Ascending aorta (tissue), 2 donors: ENCODE data around the gene PRDM13. TPM values are rescaled to one million over a fixed set of nuclear protein-coding genes. Genes with fewer than 3 reads are reported as not detected.
"Not testable (repeated sequence)": the region's sequence is repeated elsewhere in the genome, so short reads cannot be mapped to it uniquely, and the experiment has no call there.

Experiments used
- DNase-seq, 2 donors: peaks; one replicate each; pipeline ENCODE4 v3.0.0-alpha.2; 2019; ENCODE audit warnings: low spot score in 2 of 2
- H3K27ac ChIP-seq, 2 donors: fragments of 200-600 bp; sonication (generic); one replicate each; pipeline ENCODE4 v1.5.1; 2016 to 2017; ENCODE audit warnings: mild to moderate bottlenecking in 1 of 2
- H3K27me3 ChIP-seq: fragments of 200-600 bp; sonication (generic); one replicate; pipeline ENCODE4 v1.5.1; 2017
- H3K36me3 ChIP-seq, 2 donors: fragments of 200-600 bp; sonication (generic); one replicate each; pipeline ENCODE4 v1.5.1; 2016
- H3K4me1 ChIP-seq, 2 donors: fragments of 200-600 bp; sonication (generic); one replicate each; pipeline ENCODE4 v1.5.1; 2016 to 2017; ENCODE audit warnings: mild to moderate bottlenecking in 1 of 2
- H3K4me3 ChIP-seq, 2 donors: fragments of 200-600 bp; sonication (generic); one replicate each; pipeline ENCODE4 v1.5.1; 2016 to 2017; ENCODE audit warnings: mild to moderate bottlenecking in 1 of 2
- H3K9me3 ChIP-seq, 2 donors: fragments of 200-600 bp; sonication (generic); one replicate each; pipeline ENCODE4 v1.5.1; 2016
- intact Hi-C: fragments of 100-400 bp; cut with DNase I; formaldehyde crosslinking; loops from one replicate; pipeline ENCODE4 v1.15.1; 2023
- total RNA-seq: library from RNA; depleted of rRNA; stranded (reverse); fragments of >200 nt; gene quantifications from one replicate; pipeline ENCODE4 v1.1.0, GENCODE V29; 2016
- TF ChIP-seq, protein P1 (sequence below), 3 experiments: fragments of 200-600 bp in 2 of 3; fragments of 450-650 bp in 1 of 3; sonication (generic) in 2 of 3; IDR thresholded peaks; one replicate each; pipeline ENCODE4 v1.5.1; 2016 to 2019; ENCODE audit warnings: antibody characterized with exemption in 3 of 3, mild to moderate bottlenecking in 1 of 3, moderate library complexity in 1 of 3

PRDM13 gene
- total RNA-seq, 1 donor from 2014 or later: not detected

DNA sequence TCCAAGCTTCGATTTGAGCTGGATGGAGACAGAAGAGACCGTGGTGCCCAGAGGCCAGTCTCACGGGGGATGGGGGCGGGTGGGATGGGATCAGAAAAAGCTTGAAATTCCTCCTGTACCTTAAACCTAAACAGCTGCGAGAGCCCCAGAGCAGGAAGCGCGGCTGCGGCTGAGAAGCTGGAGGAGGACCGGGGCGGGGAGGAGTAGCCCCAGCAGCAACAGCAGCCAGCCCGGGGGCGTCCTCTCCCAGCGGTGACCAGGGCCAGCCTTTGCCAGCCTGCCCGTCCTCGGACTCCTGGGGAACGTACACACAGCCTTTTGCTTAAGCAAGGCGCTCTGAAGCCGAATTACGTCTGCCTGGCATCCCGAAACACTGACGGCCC is 17.4 kb upstream of the PRDM13 start:
- TF ChIP-seq, protein P1, sequence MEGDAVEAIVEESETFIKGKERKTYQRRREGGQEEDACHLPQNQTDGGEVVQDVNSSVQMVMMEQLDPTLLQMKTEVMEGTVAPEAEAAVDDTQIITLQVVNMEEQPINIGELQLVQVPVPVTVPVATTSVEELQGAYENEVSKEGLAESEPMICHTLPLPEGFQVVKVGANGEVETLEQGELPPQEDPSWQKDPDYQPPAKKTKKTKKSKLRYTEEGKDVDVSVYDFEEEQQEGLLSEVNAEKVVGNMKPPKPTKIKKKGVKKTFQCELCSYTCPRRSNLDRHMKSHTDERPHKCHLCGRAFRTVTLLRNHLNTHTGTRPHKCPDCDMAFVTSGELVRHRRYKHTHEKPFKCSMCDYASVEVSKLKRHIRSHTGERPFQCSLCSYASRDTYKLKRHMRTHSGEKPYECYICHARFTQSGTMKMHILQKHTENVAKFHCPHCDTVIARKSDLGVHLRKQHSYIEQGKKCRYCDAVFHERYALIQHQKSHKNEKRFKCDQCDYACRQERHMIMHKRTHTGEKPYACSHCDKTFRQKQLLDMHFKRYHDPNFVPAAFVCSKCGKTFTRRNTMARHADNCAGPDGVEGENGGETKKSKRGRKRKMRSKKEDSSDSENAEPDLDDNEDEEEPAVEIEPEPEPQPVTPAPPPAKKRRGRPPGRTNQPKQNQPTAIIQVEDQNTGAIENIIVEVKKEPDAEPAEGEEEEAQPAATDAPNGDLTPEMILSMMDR (IDR thresholded peaks at IDR 0.05): no peak
- intact Hi-C loops: no loop called here
- Histone ChIP-seq H3K36me3 (no peaks in the 10 kb centered on the region), H3K27me3 (peaks cover 25% of the 10 kb centered on the region), H3K9me3 (peaks cover 0 to 4% of the 10 kb centered on the region in 2 donors), H3K27ac (no peak overlapping the region), H3K4me1 (peaks cover 2 to 14% of the 10 kb centered on the region in 2 donors), H3K4me3 (peak overlapping the region; percentile 66 to 76)
- no peak for DNase-seq

DNA sequence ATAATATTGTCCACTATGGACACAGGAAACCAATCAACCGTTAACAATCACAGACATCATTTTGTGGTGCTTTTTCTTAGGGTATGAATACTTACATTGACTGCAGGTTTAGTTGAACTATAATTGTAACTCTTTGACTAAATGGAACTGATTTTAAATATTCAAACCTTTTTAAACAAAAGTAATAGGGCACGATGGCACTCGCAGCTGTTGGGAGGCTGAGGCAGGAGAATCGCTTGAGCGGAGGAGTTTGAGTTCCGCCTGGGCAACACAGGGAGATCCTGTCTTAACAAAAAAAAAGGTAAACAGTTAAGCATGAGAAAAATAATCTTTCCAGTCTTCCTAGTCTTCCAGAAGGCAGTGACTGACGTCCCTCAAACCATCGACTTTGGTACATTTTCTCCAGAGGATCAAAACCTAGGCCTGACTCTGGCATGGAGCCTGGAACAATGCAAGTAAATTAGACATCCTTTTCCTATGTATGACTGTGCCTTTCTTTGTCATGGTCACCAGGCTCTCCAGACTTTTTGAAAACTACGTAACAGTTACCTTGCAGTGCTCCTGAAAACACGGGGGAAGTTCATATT is 16.6 kb upstream of the PRDM13 start:
- H3K4me3 ChIP-seq: no peak overlapping the region
- DNase-seq: no peak
- peaks cover 2 to 14% of the 10 kb centered on the region in 2 donors for H3K4me1 ChIP-seq
- TF ChIP-seq, protein P1 (IDR thresholded peaks at IDR 0.05): no peak
- no peaks in the 10 kb centered on the region for H3K36me3 ChIP-seq
- H3K27ac ChIP-seq: no peak overlapping the region
- H3K9me3 ChIP-seq: peaks cover 0 to 10% of the 10 kb centered on the region in 2 donors
- intact Hi-C loops: loop anchor here (10.0 kb wide), 1 partner anchor 875 kb away; the partner anchor contains the start of gene SIM1
- H3K27me3 ChIP-seq: peaks cover 28% of the 10 kb centered on the region

DNA sequence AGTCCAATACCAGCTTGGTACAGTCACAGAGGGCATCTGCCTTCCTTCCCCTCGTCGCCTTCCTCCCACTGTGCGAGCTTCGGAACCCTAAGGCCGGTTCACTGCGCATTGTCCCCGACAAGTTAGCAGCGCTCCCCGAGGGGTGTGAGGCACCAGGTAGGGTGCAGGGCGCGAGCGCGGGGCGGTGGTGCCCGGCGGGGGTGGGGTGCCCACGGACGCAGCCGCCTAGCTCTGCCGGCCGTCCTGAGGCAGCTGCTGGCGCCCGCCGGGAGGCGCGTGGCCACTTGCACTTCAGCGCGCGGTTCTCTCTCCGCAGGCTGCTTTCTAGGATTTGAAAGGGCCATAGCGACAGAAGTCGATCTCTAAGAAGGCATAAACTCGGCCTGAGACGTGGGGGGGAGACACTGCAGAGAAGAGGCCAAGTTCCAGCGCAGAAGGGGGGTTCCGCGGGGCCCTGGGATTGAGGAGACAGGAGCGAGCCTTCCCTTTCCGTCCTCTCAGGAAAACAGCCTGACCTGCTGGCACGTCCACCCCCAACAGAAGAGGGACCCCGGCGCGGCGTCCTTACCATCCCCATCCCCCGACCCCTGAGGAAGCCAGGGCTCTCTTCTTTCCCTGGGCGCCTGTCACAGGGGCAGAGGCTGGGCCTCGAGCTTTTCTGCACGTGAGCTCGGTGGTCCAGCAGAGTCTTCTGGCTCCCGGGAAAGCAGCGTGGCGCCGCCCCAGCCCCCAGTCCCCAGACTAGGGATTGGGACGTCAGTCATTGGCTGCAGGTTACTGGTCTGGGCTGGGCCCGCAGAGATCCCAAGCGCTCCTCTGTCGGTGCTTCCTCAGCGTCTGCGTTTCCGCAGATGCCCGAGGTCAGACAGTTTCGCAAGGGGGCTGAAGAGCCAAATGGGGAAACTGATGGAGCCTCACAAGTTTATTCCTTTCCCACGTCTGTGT is 15.6 kb upstream of the PRDM13 start:
- no peak for DNase-seq
- peaks cover 2 to 14% of the 10 kb centered on the region in 2 donors for H3K4me1 ChIP-seq
- H3K27ac ChIP-seq: no peak overlapping the region
- intact Hi-C loops: loop anchor here (10.0 kb wide), 1 partner anchor 874 kb away; the partner anchor contains the start of gene SIM1
- H3K27me3 ChIP-seq: peaks cover 28% of the 10 kb centered on the region
- TF ChIP-seq, protein P1 (IDR thresholded peaks at IDR 0.05): no peak
- peaks cover 0 to 10% of the 10 kb centered on the region in 2 donors for H3K9me3 ChIP-seq
- H3K4me3 ChIP-seq: peak overlapping the region in 1 of 2 donors; percentile 27
- no peaks in the 10 kb centered on the region for H3K36me3 ChIP-seq

DNA sequence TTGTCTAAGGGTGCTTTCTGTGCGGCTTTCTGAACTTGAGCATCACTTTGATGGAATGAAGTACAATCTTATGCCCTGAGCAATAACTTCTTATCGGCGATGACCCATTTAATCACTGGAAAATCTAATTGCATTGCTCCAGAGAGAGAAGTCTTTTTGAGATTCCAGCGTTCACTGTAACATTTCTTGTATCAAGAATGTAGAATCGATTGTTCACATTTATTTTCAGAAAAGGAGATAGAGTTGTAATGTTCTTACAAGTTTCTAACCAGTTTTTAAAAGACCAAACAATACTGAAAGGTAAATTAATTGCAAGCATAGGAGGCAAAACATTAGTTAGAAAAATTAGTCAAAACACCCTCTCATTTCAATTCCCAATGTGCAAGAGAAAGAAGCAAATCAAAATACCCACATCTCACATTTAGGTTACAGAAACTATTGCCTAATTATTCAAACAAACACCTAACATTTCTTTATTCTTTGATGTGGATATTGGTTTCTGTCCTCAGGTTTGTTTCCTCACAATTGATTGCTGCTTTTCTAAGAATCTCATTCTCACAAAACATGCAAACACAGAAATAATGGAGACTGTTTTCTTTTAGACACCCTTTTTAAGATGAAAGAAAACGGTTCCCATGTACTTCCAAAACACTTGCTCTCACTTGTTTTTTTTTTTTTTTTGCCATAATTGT is 14.8 kb upstream of the PRDM13 start:
- Histone ChIP-seq H3K4me3 (no peak overlapping the region), H3K4me1 (peaks cover 2 to 14% of the 10 kb centered on the region in 2 donors), H3K27ac (no peak overlapping the region), H3K9me3 (peaks cover 0 to 10% of the 10 kb centered on the region in 2 donors), H3K36me3 (no peaks in the 10 kb centered on the region), H3K27me3 (peaks cover 28% of the 10 kb centered on the region)
- intact Hi-C loops: loop anchor here (10.0 kb wide), 1 partner anchor 873 kb away; the partner anchor contains the start of gene SIM1
- TF ChIP-seq, protein P1 (IDR thresholded peaks at IDR 0.05): no peak
- no peak for DNase-seq

DNA sequence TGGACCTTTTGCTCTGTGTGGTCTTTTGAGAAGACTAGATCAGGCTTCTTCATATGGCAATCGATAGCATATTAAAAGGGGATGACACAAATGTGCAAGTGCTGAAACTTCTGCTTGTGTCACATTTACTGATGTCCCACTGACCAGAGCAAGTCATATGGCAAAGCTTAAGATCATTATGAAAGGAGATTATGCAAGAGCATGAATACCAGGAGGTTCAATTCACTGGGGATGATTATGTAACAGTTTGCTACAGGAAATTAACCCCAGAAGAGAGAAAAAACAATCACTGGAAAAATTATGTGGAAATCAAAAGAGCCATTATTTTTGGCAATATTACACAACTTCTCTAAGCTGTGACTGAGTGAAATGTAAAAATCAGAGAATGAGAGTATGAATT is 13.7 kb upstream of the PRDM13 start:
- H3K27ac ChIP-seq: no peak overlapping the region
- H3K4me1 ChIP-seq: peaks cover 2 to 14% of the 10 kb centered on the region in 2 donors
- H3K9me3 ChIP-seq: peaks cover 0 to 10% of the 10 kb centered on the region in 2 donors
- intact Hi-C loops: loop anchor here (10.0 kb wide), 1 partner anchor 872 kb away; the partner anchor contains the start of gene SIM1
- no peaks in the 10 kb centered on the region for H3K36me3 ChIP-seq
- H3K4me3 ChIP-seq: no peak overlapping the region
- H3K27me3 ChIP-seq: peaks cover 28% of the 10 kb centered on the region
- no peak for DNase-seq
- TF ChIP-seq, protein P1 (IDR thresholded peaks at IDR 0.05): no peak

GRCh38 chr6:99594696-99595095 is 11.9 kb upstream of the PRDM13 start:
- not testable (repeated sequence) for H3K4me1 ChIP-seq, H3K4me3 ChIP-seq, H3K36me3 ChIP-seq, H3K27ac ChIP-seq, DNase-seq
- Histone ChIP-seq H3K9me3 (peaks cover 0 to 10% of the 10 kb centered on the region in 2 donors), H3K27me3 (peaks cover 20% of the 10 kb centered on the region)
- intact Hi-C loops: loop anchor here (10.0 kb wide), 1 partner anchor 870 kb away; the partner anchor contains the start of gene SIM1
